ENCODE measurements around the gene ANGPT4.

- TF ChIP-seq POLR2AphosphoS5 (IDR thresholded peaks at IDR 0.05; ENCODE audit: low read depth, low read length) = no peak
- no peak for TF ChIP-seq POLR2A (IDR thresholded peaks at IDR 0.05; ENCODE audit: low read depth, low read length)
- no peak for TF ChIP-seq TAF1 (IDR thresholded peaks at IDR 0.05; ENCODE audit: low read depth, low read length)
These were observed 90.3 kb downstream of the ANGPT4 start for GRCh38 chr20:825710-826421.
